Upper lobe of left lung (tissue), 6 donors: ENCODE results near the gene CTAGE1. TPM values are rescaled to one million over a fixed set of nuclear protein-coding genes. Genes with fewer than 3 reads are reported as not detected.

ENCODE experiments used
- ATAC-seq, 2 donors: fragments of 200-7000 bp; cut with Tn5 transposase; one replicate each; pipeline ENCODE4 v1.9.1; 2022; ENCODE audit warnings: mild to moderate bottlenecking in 2 of 2, moderate library complexity in 2 of 2; ENCODE audit not compliant: low FRiP score in 2 of 2
- DNase-seq, 2 donors: peaks; one replicate each; pipeline ENCODE4 v3.0.0-alpha.2; 2019 to 2020
- H3K27ac ChIP-seq, 4 donors: fragments of 200-600 bp; sonication (generic); one replicate each; pipeline ENCODE4 v1.5.1; 2016 to 2019
- H3K27me3 ChIP-seq, 4 donors: fragments of 200-600 bp; sonication (generic); one replicate each; pipeline ENCODE4 v1.5.1; 2017 to 2019
- H3K36me3 ChIP-seq, 4 donors: fragments of 200-600 bp; sonication (generic); one replicate each; pipeline ENCODE4 v1.5.1; 2016 to 2019
- H3K4me1 ChIP-seq, 4 donors: fragments of 200-600 bp; sonication (generic); one replicate each; pipeline ENCODE4 v1.5.1; 2018 to 2019
- H3K4me3 ChIP-seq, 4 donors: fragments of 200-600 bp; sonication (generic); one replicate each; pipeline ENCODE4 v1.5.1; 2017 to 2019; ENCODE audit warnings: mild to moderate bottlenecking in 2 of 4, moderate library complexity in 1 of 4
- H3K9me3 ChIP-seq, 4 donors: fragments of 200-600 bp; sonication (generic); one replicate each; pipeline ENCODE4 v1.5.1; 2018 to 2019
- CTCF ChIP-seq, 6 experiments: fragments of 450-650 bp in 4 of 6; fragments of 200-600 bp in 2 of 6; sonication (generic) in 2 of 6; IDR thresholded peaks; one replicate each; pipeline ENCODE4 v1.5.1; 2016 to 2019; ENCODE audit warnings: antibody characterized with exemption in 6 of 6
- EP300 ChIP-seq, 4 donors: sonication (generic); formaldehyde crosslinking; IDR thresholded peaks; one replicate each; pipeline ENCODE4 v1.5.1; 2017; ENCODE audit warnings: antibody characterized with exemption in 4 of 4, control low read depth in 2 of 4
- POLR2A ChIP-seq, 4 donors: fragments of 450-650 bp; IDR thresholded peaks; one replicate each; pipeline ENCODE4 v1.5.1; 2016 to 2017; ENCODE audit warnings: antibody characterized with exemption in 4 of 4, mild to moderate bottlenecking in 2 of 4
- POLR2AphosphoS5 ChIP-seq, 2 donors: sonication (generic); formaldehyde crosslinking; IDR thresholded peaks; one replicate each; pipeline ENCODE4 v1.5.1; 2017; ENCODE audit warnings: antibody characterized with exemption in 2 of 2
- WGBS, 2 donors: methylation state at CpG; one replicate each; pipeline ENCODE4 v1.1.5; 2017 to 2018; 5-methylcytosine and 5-hydroxymethylcytosine counted together
- total RNA-seq, 6 donors: library from RNA; depleted of rRNA in 4 of 6; stranded (reverse); fragments of >200 nt in 4 of 6; gene quantifications; one replicate each; pipeline versions ENCODE4 v1.1.0 to v1.2.1, GENCODE V29; 2016 to 2021
- donor health status: DM: no; HTN: no; CAD: no; lungs with moderate emphysema.
- donor health status: DM: no; HTN: yes; CAD: no; lungs with severe emphysema.

The CTAGE1 gene
- total RNA-seq, 6 donors from 2014 or later = not detected

GRCh38 chr18:22436136-22436535 is 18.4 kb upstream of the CTAGE1 start:
- Histone ChIP-seq H3K4me3 (no peak overlapping the region), H3K27ac (no peak overlapping the region), H3K36me3 (no peaks in the 10 kb centered on the region), H3K4me1 (peaks cover 0 to 7% (median 4%) of the 10 kb centered on the region in 4 donors), H3K9me3 (no peaks in the 10 kb centered on the region), H3K27me3 (no peaks in the 10 kb centered on the region)
- TF ChIP-seq EP300 (IDR thresholded peaks at IDR 0.05) (no peak), POLR2A (IDR thresholded peaks at IDR 0.05) (no peak), POLR2AphosphoS5 (IDR thresholded peaks at IDR 0.05) (no peak), CTCF (IDR thresholded peaks at IDR 0.05) (no peak)
- WGBS, 2 donors = 77 to 96% methylated on average over 4 of the region's 4 CpGs
- ATAC-seq = no peak
- DNase-seq = no peak

GRCh38 chr18:22434973-22435608 is 17.4 kb upstream of the CTAGE1 start:
- 77 to 88% methylated on average over 5 of the region's 5 CpGs for WGBS, 2 donors
- ATAC-seq = no peak
- DNase-seq = no peak
- Histone ChIP-seq H3K27ac (no peak overlapping the region), H3K36me3 (no peaks in the 10 kb centered on the region), H3K4me3 (no peak overlapping the region), H3K27me3 (no peaks in the 10 kb centered on the region), H3K9me3 (no peaks in the 10 kb centered on the region), H3K4me1 (peaks cover 0 to 7% (median 4%) of the 10 kb centered on the region in 4 donors)
- TF ChIP-seq EP300 (IDR thresholded peaks at IDR 0.05) (no peak), POLR2A (IDR thresholded peaks at IDR 0.05) (no peak), CTCF (IDR thresholded peaks at IDR 0.05) (no peak), POLR2AphosphoS5 (IDR thresholded peaks at IDR 0.05) (no peak)

GRCh38 chr18:22433956-22434355 is 16.2 kb upstream of the CTAGE1 start:
- no peaks in the 10 kb centered on the region for H3K36me3 ChIP-seq
- WGBS, 2 donors = 81 to 87% methylated on average over 7 of the region's 7 CpGs
- H3K27me3 ChIP-seq = no peaks in the 10 kb centered on the region
- H3K27ac ChIP-seq = no peak overlapping the region
- no peak for DNase-seq
- TF ChIP-seq EP300 (IDR thresholded peaks at IDR 0.05) (no peak), POLR2AphosphoS5 (IDR thresholded peaks at IDR 0.05) (no peak), POLR2A (IDR thresholded peaks at IDR 0.05) (no peak), CTCF (IDR thresholded peaks at IDR 0.05) (no peak)
- no peaks in the 10 kb centered on the region for H3K9me3 ChIP-seq
- peaks cover 0 to 7% (median 4%) of the 10 kb centered on the region in 4 donors for H3K4me1 ChIP-seq
- no peak for ATAC-seq
- no peak overlapping the region for H3K4me3 ChIP-seq

- DNase-seq (no peak), ATAC-seq (peak in 1 of 2 donors; percentile 88)
- WGBS, 2 donors = 67 to 69% methylated on average over 13 of the region's 13 CpGs
- peaks cover 0 to 7% (median 4%) of the 10 kb centered on the region in 4 donors for H3K4me1 ChIP-seq
- no peaks in the 10 kb centered on the region for H3K9me3 ChIP-seq
- no peak overlapping the region for H3K4me3 ChIP-seq
- H3K27ac ChIP-seq = peak overlapping the region in 2 of 4 donors; percentile 8 to 32
- no peaks in the 10 kb centered on the region for H3K27me3 ChIP-seq
- H3K36me3 ChIP-seq = no peaks in the 10 kb centered on the region
- no peak for TF ChIP-seq CTCF (IDR thresholded peaks at IDR 0.05)
- TF ChIP-seq EP300 (IDR thresholded peaks at IDR 0.05) = no peak
- no peak for TF ChIP-seq POLR2A (IDR thresholded peaks at IDR 0.05)
- peak in 1 of 2 donors; percentile 54 for TF ChIP-seq POLR2AphosphoS5 (IDR thresholded peaks at IDR 0.05)
These were observed 15.0 kb upstream of the CTAGE1 start for GRCh38 chr18:22432657-22433137.

- no peaks in the 10 kb centered on the region for H3K36me3 ChIP-seq
- H3K9me3 ChIP-seq = no peaks in the 10 kb centered on the region
- DNase-seq (no peak), ATAC-seq (no peak)
- H3K4me1 ChIP-seq = peaks cover 0 to 7% (median 4%) of the 10 kb centered on the region in 4 donors
- no peak overlapping the region for H3K27ac ChIP-seq
- H3K4me3 ChIP-seq = no peak overlapping the region
- no peaks in the 10 kb centered on the region for H3K27me3 ChIP-seq
- TF ChIP-seq POLR2A (IDR thresholded peaks at IDR 0.05) (no peak), POLR2AphosphoS5 (IDR thresholded peaks at IDR 0.05) (no peak), EP300 (IDR thresholded peaks at IDR 0.05) (no peak), CTCF (IDR thresholded peaks at IDR 0.05) (no peak)
- 80 to 85% methylated on average over 3 of the region's 3 CpGs for WGBS, 2 donors
These were observed 11.8 kb upstream of the CTAGE1 start for GRCh38 chr18:22429564-22429963.
